Mesendoderm (in vitro differentiated cells): ENCODE measurements around the gene CFAP20DC.

ENCODE experiments used
- DNase-seq: peaks from one replicate; pipeline ENCODE4 v3.0.0; 2013
- H2AK5ac ChIP-seq: 2 replicates; pipeline ENCODE4 v1.6.1; 2013; ENCODE audit warnings: low read length, inconsistent platforms
- H2BK120ac ChIP-seq: 2 replicates; pipeline ENCODE4 v1.6.1; 2013; ENCODE audit warnings: low read depth, mild to moderate bottlenecking, low read length, moderate library complexity, mixed read lengths
- H2BK15ac ChIP-seq: replicated peaks from 2 replicates; pipeline ENCODE4 v1.6.1; 2013; ENCODE audit warnings: low read depth, mild to moderate bottlenecking, moderate library complexity
- H2BK5ac ChIP-seq: 2 replicates; pipeline ENCODE4 v1.6.1; 2013; ENCODE audit warnings: low read length, inconsistent platforms
- H3K18ac ChIP-seq: 2 replicates; pipeline ENCODE4 v1.6.1; 2013; ENCODE audit warnings: mild to moderate bottlenecking, low read length, mixed read lengths
- H3K23ac ChIP-seq: one replicate; pipeline ENCODE4 v1.6.1; 2013; ENCODE audit warnings: low read length
- H3K27ac ChIP-seq: 2 replicates; pipeline ENCODE4 v1.5.1; 2013; ENCODE audit warnings: low read depth, mild to moderate bottlenecking, inconsistent platforms, low read length, moderate library complexity
- H3K27me3 ChIP-seq: 2 replicates; pipeline ENCODE4 v1.6.1; 2013; ENCODE audit warnings: low read length, control low read depth, mild to moderate bottlenecking, inconsistent platforms; ENCODE audit not compliant: insufficient read depth, poor library complexity
- H3K36me3 ChIP-seq: 2 replicates; pipeline ENCODE4 v1.6.1; 2013; ENCODE audit warnings: low read length, inconsistent platforms; ENCODE audit not compliant: control insufficient read depth, insufficient read depth
- H3K4ac ChIP-seq: one replicate; pipeline ENCODE4 v1.6.1; 2013; ENCODE audit warnings: low read depth, mild to moderate bottlenecking, low read length, moderate library complexity
- H3K4me1 ChIP-seq: 2 replicates; pipeline ENCODE4 v1.6.1; 2013; ENCODE audit warnings: low read depth, low read length, inconsistent platforms; ENCODE audit not compliant: control insufficient read depth
- H3K4me2 ChIP-seq: 2 replicates; pipeline ENCODE4 v1.6.1; 2013; ENCODE audit warnings: low read length
- H3K4me3 ChIP-seq: 2 replicates; pipeline ENCODE4 v1.5.1; 2013; ENCODE audit warnings: mild to moderate bottlenecking, low read length
- H3K56ac ChIP-seq: one replicate; pipeline ENCODE4 v1.6.1; 2013; ENCODE audit warnings: low read length
- H3K79me1 ChIP-seq: 2 replicates; pipeline ENCODE4 v1.6.1; 2013; ENCODE audit warnings: low read length, inconsistent platforms
- H3K79me2 ChIP-seq: 2 replicates; pipeline ENCODE4 v1.6.1; 2013; ENCODE audit warnings: mild to moderate bottlenecking, low read length; ENCODE audit not compliant: control insufficient read depth, insufficient read depth
- H3K9ac ChIP-seq: 2 replicates; pipeline ENCODE4 v1.6.1; 2013; ENCODE audit warnings: low read length, inconsistent platforms
- H4K5ac ChIP-seq: one replicate; pipeline ENCODE4 v1.6.1; 2013; ENCODE audit warnings: low read length
- H4K8ac ChIP-seq: one replicate; pipeline ENCODE4 v1.6.1; 2013; ENCODE audit warnings: low read depth, mild to moderate bottlenecking, control low read depth, low read length, moderate library complexity
- WGBS: extraction: QIAGEN DNeasy Blood & Tissue Kit; methylation state at CpG from one replicate; pipeline ENCODE4 v1.1.7; 2013; ENCODE audit warnings: low lambda C conversion rate, missing lambda C conversion rate; ENCODE audit not compliant: insufficient coverage; ENCODE audit errors: extremely low coverage; 5-methylcytosine and 5-hydroxymethylcytosine counted together

Gene CFAP20DC

DNA sequence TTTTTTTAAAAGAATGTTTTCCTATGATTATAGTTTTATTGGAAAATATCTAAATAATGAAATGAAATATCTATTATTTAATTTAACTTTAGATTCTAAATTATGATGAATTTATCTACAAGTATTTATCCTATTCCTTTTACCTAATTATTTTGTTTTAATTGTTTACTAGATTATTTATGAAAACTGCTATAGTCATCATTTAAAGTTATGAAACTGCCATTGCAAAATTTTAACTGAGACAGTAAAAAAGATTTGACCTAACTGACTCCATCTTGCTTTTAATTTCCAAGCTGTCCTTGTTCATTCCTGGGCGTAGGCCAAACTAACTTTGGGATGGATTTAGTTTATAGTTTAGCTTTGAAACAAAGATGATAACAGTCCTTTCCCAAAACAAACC is 357.3 kb downstream of the CFAP20DC start:
- Histone ChIP-seq H3K79me2 (no peaks in the 10 kb centered on the region), H3K27me3 (no peaks in the 10 kb centered on the region), H3K4me3 (no peak overlapping the region), H2BK120ac (no peak overlapping the region), H3K23ac (no peak overlapping the region), H2BK15ac (no peak overlapping the region), H3K4me1 (peaks cover 1% of the 10 kb centered on the region), H3K27ac (no peak overlapping the region), H3K18ac (no peak overlapping the region), H3K56ac (no peak overlapping the region), H2AK5ac (no peak overlapping the region), H3K36me3 (no peaks in the 10 kb centered on the region), H4K5ac (no peak overlapping the region), H3K9ac (no peak overlapping the region), H4K8ac (no peak overlapping the region), H2BK5ac (no peak overlapping the region), H3K79me1 (no peaks in the 10 kb centered on the region), H3K4ac (no peak overlapping the region), H3K4me2 (no peak overlapping the region)
- WGBS: no CpG with 5 or more reads among the region's 1 CpG
- no peak for DNase-seq
